Measurements from ENCODE around the gene NOTCH3.

- TF ChIP-seq EZH2phosphoT487 (IDR thresholded peaks at IDR 0.05; ENCODE audit: borderline replicate concordance, low read length) (no peak), CTCF (IDR thresholded peaks at IDR 0.05; ENCODE audit: low read depth, low read length, poor library complexity, severe bottlenecking) (no peak)
These were observed 62.4 kb downstream of the NOTCH3 start for GRCh38 chr19:15138427-15138826.
